Cardiac muscle cell (in vitro differentiated cells and primary cell): Measurements from ENCODE around the gene DOC2B. TPM values are rescaled to one million over a fixed set of nuclear protein-coding genes. Genes with fewer than 3 reads are reported as not detected.
"Not testable (repeated sequence)": the region's sequence is repeated elsewhere in the genome, so short reads cannot be mapped to it uniquely, and the experiment has no call there.

ENCODE experiments used
- DNase-seq, 2 donors: peaks; one replicate each; pipeline versions ENCODE4 v3.0.0 to v3.0.0-alpha.2; 2010 to 2017; ENCODE audit warnings: low read depth in 1 of 2, low spot score in 1 of 2
- H3K27ac ChIP-seq: fragments of 200-600 bp; sonication (generic); 2 replicates; pipeline ENCODE4 v1.5.1; 2016
- H3K27me3 ChIP-seq: fragments of 200-600 bp; sonication (generic); 2 replicates; pipeline ENCODE4 v1.6.0; 2016; ENCODE audit warnings: control low read depth
- H3K36me3 ChIP-seq: fragments of 200-600 bp; sonication (generic); 2 replicates; pipeline ENCODE4 v1.5.1; 2016; ENCODE audit warnings: control low read depth
- H3K4me1 ChIP-seq: fragments of 200-600 bp; sonication (generic); 2 replicates; pipeline ENCODE4 v1.8.1; 2017; ENCODE audit warnings: low read depth, mild to moderate bottlenecking, mixed run types
- H3K4me3 ChIP-seq: fragments of 200-600 bp; sonication (generic); 2 replicates; pipeline ENCODE4 v1.5.1; 2016; ENCODE audit warnings: mild to moderate bottlenecking
- H3K9me3 ChIP-seq: fragments of 200-600 bp; sonication (generic); 2 replicates; pipeline ENCODE4 v1.5.1; 2017; ENCODE audit warnings: low read depth, mild to moderate bottlenecking, control low read depth
- polyA plus RNA-seq: library from polyadenylated mRNA; unstranded; fragments of >200 nt; fragmentation: Nextera tagmentation; extraction: Ambion mirVana; gene quantifications from 2 replicates; pipeline ENCODE4 v1.2.1, GENCODE V29; 2016
- total RNA-seq: library from RNA; depleted of rRNA; stranded (reverse); fragments of >200 nt; gene quantifications from 2 replicates; pipeline ENCODE4 v1.2.3, GENCODE V29; 2016
- TF ChIP-seq, protein P1 (sequence below): IDR thresholded peaks from 2 replicates; pipeline ENCODE4 v1.5.1; 2012; ENCODE audit warnings: low read depth, mild to moderate bottlenecking, low read length

DOC2B gene
- total and polyA plus RNA-seq, 2 experiments from 2014 or later: 0.21 to 1.6 TPM

DNA sequence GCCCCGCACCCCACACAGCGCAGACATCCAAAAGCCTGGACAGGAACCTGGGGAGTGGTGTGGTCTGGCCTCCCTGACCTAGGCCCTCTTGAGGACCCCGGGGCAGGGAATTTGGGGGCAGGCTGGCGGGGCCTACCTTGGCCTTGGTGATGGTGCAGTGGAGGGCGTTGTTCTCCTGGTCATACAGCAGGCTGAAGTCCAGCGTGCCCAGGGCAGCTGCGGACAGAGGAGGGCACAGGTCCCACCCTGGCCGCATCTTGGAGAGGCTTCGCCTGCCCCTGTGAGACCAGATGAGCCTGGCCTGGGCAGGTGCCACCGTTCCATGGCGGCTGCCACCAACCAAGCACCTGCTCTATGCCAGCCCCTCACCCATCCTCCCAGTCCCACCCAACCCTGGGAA, 9.0 kb downstream of the DOC2B start:
- Histone ChIP-seq H3K27ac (no peak overlapping the region), H3K27me3 (no peaks in the 10 kb centered on the region), H3K9me3 (no peaks in the 10 kb centered on the region), H3K36me3 (no peaks in the 10 kb centered on the region), H3K4me3 (no peak overlapping the region), H3K4me1 (peaks cover 8% of the 10 kb centered on the region)
- no peak for DNase-seq
- TF ChIP-seq, protein P1, sequence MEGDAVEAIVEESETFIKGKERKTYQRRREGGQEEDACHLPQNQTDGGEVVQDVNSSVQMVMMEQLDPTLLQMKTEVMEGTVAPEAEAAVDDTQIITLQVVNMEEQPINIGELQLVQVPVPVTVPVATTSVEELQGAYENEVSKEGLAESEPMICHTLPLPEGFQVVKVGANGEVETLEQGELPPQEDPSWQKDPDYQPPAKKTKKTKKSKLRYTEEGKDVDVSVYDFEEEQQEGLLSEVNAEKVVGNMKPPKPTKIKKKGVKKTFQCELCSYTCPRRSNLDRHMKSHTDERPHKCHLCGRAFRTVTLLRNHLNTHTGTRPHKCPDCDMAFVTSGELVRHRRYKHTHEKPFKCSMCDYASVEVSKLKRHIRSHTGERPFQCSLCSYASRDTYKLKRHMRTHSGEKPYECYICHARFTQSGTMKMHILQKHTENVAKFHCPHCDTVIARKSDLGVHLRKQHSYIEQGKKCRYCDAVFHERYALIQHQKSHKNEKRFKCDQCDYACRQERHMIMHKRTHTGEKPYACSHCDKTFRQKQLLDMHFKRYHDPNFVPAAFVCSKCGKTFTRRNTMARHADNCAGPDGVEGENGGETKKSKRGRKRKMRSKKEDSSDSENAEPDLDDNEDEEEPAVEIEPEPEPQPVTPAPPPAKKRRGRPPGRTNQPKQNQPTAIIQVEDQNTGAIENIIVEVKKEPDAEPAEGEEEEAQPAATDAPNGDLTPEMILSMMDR: no peak

DNA sequence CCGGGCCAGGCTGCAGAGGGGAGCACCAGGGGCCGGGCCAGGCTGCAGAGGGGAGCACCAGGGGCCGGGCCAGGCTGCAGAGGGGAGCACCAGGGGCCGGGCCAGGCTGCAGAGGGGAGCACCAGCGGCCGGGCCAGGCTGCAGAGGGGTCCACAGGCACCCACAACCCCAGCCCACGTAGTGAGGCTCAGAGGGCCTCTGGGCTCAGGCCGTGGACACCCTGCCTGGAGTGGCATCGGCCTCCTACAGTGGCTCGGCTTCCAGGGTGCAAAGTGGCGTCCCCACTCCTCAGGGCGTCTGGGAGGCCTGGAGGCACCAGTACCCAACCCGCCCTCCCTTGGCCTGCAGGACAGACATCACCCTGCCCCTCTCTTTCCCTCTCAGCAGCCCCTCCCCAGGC, 9.6 kb downstream of the DOC2B start:
- no peak overlapping the region for H3K4me3 ChIP-seq
- no peaks in the 10 kb centered on the region for H3K27me3 ChIP-seq
- H3K27ac ChIP-seq: no peak overlapping the region
- no peaks in the 10 kb centered on the region for H3K36me3 ChIP-seq
- no peak for DNase-seq
- no peaks in the 10 kb centered on the region for H3K9me3 ChIP-seq
- H3K4me1 ChIP-seq: peaks cover 8% of the 10 kb centered on the region
- TF ChIP-seq, protein P1: no peak

DNA sequence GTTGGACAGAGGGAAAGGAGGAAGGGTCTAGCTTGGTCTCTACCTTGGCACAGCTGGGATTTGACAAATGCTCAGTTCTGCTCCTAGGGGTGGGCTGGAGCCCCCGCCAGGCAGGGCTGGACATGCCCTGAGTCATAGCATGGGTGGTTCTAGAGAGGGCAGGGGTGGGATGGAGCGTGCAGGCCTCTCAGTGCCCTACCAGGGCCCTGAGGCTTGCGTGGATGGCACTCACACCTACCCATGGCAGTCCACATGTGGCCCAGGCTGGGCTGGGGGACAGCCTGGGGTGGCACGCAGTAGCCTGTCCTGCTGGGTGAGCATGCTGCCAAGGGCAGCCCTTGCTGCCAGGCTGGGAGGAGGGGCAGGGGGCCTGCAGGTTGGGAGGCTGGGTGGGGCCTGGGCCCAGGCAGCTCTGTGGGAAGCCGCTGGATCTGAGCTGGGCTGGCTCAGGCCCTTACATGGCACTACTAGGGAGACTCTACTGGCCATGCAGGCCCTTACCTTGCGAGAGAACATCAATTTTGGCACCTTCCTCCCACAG, 11.2 kb downstream of the DOC2B start:
- Histone ChIP-seq H3K4me1 (no peaks in the 10 kb centered on the region), H3K4me3 (no peak overlapping the region), H3K27ac (no peak overlapping the region), H3K27me3 (no peaks in the 10 kb centered on the region), H3K9me3 (no peaks in the 10 kb centered on the region), H3K36me3 (no peaks in the 10 kb centered on the region)
- TF ChIP-seq, protein P1: no peak
- no peak for DNase-seq

DNA sequence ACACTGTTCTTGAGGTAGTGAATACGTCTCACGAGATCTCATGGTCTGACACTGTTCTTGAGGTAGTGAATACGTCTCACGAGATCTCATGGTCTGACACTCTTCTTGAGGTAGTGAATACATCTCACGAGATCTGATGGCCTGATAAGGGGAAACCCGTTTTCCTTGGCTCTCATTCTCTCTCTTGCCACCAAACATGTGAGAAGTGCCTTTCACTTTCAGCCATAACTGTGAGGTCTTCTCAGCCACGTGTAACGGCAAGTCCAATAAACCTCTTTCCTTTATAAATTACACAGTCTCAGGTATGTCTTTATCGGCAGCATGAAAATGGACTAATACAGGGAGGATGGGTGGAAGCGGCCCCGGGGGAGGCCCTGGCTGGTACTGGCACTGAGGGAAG, 12.8 kb downstream of the DOC2B start:
- DNase-seq, H3K27me3 ChIP-seq, H3K9me3 ChIP-seq, H3K4me1 ChIP-seq, H3K36me3 ChIP-seq, H3K27ac ChIP-seq, H3K4me3 ChIP-seq: not testable (repeated sequence)

DNA sequence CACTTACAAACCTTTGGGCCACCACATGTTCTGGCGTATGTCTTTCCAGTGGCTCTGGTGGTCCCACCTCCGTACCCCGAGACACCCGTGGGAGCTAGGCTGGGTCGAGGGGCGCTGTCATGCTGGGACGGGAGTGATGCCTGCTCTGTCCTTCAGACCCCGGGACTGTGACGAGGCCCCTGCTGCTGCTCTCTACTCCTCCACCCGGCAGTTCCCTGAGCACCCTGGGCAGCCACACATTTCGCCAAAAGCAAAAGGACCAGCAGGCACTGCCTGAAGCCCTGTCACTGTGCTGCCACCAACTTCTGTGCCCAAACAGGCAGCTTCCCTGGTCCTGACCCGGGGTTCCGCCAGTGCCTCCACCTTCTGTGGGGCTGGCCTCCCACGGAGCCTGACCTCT, 15.5 kb downstream of the DOC2B start:
- DNase-seq: no peak
- Histone ChIP-seq H3K27ac (no peak overlapping the region), H3K9me3 (no peaks in the 10 kb centered on the region), H3K4me1 (no peaks in the 10 kb centered on the region), H3K4me3 (no peak overlapping the region), H3K36me3 (no peaks in the 10 kb centered on the region), H3K27me3 (no peaks in the 10 kb centered on the region)
- TF ChIP-seq, protein P1: no peak

DNA sequence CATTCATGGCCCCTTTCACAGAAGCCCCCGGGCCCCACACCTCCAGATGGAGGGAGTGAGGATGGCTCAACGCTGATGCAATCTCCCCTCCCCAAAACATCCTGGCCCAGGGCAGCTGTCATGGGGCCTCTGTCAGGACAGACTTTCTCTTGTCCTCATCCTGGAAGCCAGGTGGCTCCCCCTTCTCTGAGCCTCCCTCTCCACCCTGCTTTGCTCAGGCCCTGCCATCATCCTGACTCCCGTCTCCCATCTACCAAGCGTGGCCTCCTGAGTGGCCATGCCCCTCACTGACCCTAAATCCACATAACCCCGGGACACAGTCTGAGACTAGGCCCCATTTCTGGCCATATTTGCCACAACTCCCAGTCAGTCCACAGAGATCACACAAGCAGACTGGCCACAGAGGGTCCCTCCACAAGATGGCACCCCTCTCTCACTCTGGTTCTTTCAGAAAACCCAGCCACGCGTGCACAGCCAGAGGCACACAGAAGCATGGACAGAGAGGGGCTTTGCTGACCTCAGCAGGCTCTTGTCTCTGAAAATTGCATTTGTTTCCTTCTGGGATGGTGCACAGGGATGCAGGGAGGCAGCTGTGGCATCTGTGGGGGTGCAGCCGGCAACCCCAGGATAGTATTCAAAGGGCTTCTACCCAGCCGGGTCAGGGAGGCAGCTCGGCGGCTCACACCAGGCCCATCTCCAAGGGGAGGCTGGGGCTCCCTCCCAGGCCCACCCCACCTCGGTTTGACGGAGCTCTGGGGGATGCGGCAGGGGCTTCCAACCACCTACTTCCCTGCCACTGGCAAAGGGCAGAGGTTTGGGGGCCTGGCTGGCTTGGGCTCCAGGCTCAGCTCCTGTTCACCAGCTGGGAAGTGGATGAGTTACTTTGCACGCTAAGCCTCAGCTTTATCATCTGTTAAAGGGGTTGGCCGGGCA, 16.9 kb downstream of the DOC2B start:
- peak; percentile 72 to 81 for DNase-seq
- no peaks in the 10 kb centered on the region for H3K27me3 ChIP-seq
- no peaks in the 10 kb centered on the region for H3K9me3 ChIP-seq
- H3K4me1 ChIP-seq: no peaks in the 10 kb centered on the region
- TF ChIP-seq, protein P1: peak; percentile 67
- H3K36me3 ChIP-seq: no peaks in the 10 kb centered on the region
- no peak overlapping the region for H3K4me3 ChIP-seq
- H3K27ac ChIP-seq: no peak overlapping the region
